Measurements from ENCODE around the gene TMEM240. TPM values are rescaled to one million over a fixed set of nuclear protein-coding genes. Genes with fewer than 3 reads are reported as not detected.

TMEM240 gene
- total and polyA plus RNA-seq, 9 of the 15 experiments (the other 6 are each of a cell fraction or from before 2014, with no cell fraction given), result 0.24 to 2.0 (median 0.69) TPM; not detected in 5

GRCh38 chr1:1573843-1574720, 33.7 kb upstream of the TMEM240 start (continued):
- TF ChIP-seq ZNF280B (CRISPR knock-in tag; IDR thresholded peaks at IDR 0.05), result no peak
- peak; percentile 52 for TF ChIP-seq GABPB1 (CRISPR knock-in tag; IDR thresholded peaks at IDR 0.05)
- TF ChIP-seq ZNF232 (CRISPR knock-in tag; IDR thresholded peaks at IDR 0.05), result 0 out of 2 replicates have a peak, but pooled peaks have one; percentile 54
- peak; percentile 10; the same call in 1 of the 2 replicates for TF ChIP-seq ZBTB2 (IDR thresholded peaks at IDR 0.05)
- no peak for TF ChIP-seq BCLAF1 (IDR thresholded peaks at IDR 0.05; ENCODE audit: borderline replicate concordance in 1 of 2, control insufficient read depth in 1 of 2, low read depth in 2 of 2, low read length in 1 of 2)
- TF ChIP-seq SOX6 (IDR thresholded peaks at IDR 0.05), result no peak
- TF ChIP-seq POLR2AphosphoS2 (IDR thresholded peaks at IDR 0.05; ENCODE audit: low read length), result no peak
- peak; percentile 51 for TF ChIP-seq MAX (CRISPR knock-in tag; IDR thresholded peaks at IDR 0.05)
- no peak for TF ChIP-seq RAD51 (IDR thresholded peaks at IDR 0.05; ENCODE audit: borderline replicate concordance, low read depth)
- TF ChIP-seq PBX2 (CRISPR knock-in tag; IDR thresholded peaks at IDR 0.05; ENCODE audit: low read depth), result no peak
- TF ChIP-seq PBX2 (tag; conservative IDR thresholded peaks at IDR 0.05; ENCODE audit: low read depth), result no peak
- TF ChIP-seq NR1H2 (CRISPR knock-in tag; IDR thresholded peaks at IDR 0.05), result no peak
- TF ChIP-seq NBN (IDR thresholded peaks at IDR 0.05; ENCODE audit: low read depth), result no peak
- TF ChIP-seq RUNX1 (IDR thresholded peaks at IDR 0.05; ENCODE audit: low read depth), result no peak
- TF ChIP-seq NCOA1 (IDR thresholded peaks at IDR 0.05; ENCODE audit: low read depth), result no peak; the same call in 1 of the 2 replicates
- TF ChIP-seq ZNF263 (CRISPR knock-in tag; IDR thresholded peaks at IDR 0.05; ENCODE audit: borderline replicate concordance), result no peak
